CD4-positive, alpha-beta T cell treated with Interferon alpha-2 for 1 hour (primary cell): ENCODE results near the gene DEDD.
A peak's percentile ranks its signal among the peaks of the same experiment; 100 is the strongest.

ENCODE experiments used
- DNase-seq, 2 donors: peaks; one replicate each; pipeline ENCODE4 v3.0.0-alpha.2; 2020 to 2022

DEDD gene

DNA sequence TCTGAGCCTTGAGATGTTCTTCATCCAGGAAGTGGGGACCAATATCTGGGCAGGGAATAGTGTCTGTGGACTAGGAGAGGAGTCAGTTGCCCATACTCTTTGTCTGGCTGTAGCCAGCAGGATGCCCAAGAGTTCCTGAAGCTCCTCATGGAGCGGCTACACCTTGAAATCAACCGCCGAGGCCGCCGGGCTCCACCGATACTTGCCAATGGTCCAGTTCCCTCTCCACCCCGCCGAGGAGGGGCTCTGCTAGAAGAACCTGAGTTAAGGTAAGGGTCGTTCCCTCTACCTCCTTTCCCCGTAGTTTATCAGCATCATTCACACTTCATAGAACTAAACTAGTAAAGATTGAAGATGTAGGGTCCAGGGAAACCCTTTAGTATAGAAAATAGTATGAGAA lies 30.3 kb upstream of the DEDD start:
- no peak for DNase-seq

GRCh38 chr1:161162052-161162451 lies 29.6 kb upstream of the DEDD start:
- DNase-seq: no peak

GRCh38 chr1:161161652-161162051 lies 29.2 kb upstream of the DEDD start:
- no peak for DNase-seq

- no peak for DNase-seq
Measured at GRCh38 chr1:161160671-161161145, 28.2 kb upstream of the DEDD start.

DNA sequence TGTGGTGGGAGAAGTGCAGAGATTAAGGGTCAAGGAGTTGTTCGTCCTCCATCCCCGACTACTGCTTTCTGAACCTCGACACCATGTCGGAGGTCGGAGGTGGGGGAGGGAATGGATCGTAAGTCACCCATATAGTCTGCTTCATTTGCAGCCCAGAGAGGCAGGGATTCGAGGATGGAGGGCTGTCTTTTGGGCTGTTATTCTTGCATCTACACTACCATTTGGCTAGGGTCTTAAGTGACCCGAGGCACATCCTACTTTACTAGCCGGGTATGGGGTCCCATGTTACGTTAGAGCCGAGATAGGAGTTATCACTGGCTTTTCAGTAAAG lies 27.4 kb upstream of the DEDD start:
- no peak for DNase-seq

- DNase-seq: peak; percentile 91 to 94
Measured at GRCh38 chr1:161159087-161159912, 26.8 kb upstream of the DEDD start, which contains the start of gene USP21. USP21 (plus strand) TSS chr1:161159500; CDS start chr1:161160641, 1,141 bp downstream.

DNA sequence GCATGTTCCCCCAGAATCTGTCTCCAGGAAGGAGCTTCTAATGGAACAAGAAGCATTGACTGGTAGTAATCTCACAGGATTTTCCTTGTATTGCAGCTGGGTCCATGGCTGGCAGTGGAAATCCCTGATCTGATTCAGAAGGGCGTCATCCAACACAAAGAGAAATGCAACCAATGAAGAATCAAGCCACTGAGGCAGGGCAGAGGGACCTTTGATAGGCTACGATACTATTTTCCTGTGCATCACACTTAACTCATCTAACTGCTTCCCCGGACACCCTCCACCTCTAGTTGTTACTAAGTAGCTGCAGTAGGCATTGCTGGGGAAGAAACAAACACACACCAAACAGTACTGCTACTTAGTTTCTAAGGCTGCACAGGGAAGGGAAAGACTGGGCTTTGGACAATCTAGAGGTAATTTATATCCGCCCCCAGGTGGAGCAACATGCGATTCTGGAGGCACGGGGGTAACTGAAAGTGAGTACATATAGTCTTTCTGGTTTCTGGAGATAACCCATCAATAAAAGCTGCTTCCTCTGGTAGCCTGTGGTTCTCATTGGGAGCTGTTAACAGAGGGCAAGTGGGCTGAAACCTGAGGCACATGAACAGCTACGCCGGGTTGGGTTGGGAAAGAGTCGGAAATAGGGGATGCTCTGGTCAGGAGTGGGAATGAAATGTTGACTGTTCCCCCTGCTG lies 26.0 kb upstream of the DEDD start:
- DNase-seq: no peak

DNA sequence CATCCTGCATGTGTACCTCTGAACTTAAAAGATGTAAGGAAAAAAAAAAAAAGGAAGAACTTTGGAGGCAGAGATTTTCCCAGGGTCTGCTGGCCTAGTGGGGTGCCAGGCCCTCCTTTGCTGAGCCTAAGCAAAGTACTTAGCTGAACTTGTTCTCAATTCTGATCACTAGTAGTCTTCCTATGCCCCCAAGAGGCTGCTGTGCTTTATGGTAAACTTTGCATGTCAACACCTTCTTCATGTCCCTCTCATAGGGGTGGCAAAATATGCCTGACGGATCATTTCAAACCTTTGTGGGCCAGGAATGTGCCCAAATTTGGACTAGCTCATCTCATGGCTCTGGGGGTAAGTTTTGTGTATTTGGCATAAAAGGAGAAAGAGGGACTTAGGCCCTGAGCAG lies 25.4 kb upstream of the DEDD start:
- DNase-seq: no peak

- peak; percentile 87 to 92 for DNase-seq
Measured at GRCh38 chr1:161153682-161154337, 21.3 kb upstream of the DEDD start, which contains the start of gene UFC1. UFC1 (plus strand) TSS chr1:161153978; CDS start chr1:161153998, 20 bp downstream.

DNA sequence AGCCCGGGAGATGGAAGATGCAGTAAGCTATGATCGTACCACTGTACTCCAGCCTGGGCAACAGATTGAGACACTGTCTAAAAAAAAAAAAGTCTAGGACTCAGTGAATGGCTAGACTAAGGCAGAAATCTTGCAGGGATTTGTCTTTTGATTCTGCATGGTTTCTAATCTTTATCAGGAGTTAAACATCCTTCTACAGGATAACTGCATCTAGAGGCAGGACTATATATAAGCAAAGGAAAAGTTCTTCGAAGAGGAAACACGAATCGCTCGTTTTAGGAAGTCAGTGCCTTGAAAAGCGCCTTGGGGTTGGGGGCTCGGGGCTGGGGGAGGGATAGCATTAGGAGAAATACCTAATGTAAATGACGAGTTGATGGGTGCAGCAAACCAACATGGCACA lies 20.7 kb upstream of the DEDD start:
- no peak for DNase-seq

- no peak for DNase-seq
Measured at GRCh38 chr1:161145832-161146231, 13.4 kb upstream of the DEDD start.

- no peak for DNase-seq
Measured at GRCh38 chr1:161140755-161141400, 8.4 kb upstream of the DEDD start.

DNA sequence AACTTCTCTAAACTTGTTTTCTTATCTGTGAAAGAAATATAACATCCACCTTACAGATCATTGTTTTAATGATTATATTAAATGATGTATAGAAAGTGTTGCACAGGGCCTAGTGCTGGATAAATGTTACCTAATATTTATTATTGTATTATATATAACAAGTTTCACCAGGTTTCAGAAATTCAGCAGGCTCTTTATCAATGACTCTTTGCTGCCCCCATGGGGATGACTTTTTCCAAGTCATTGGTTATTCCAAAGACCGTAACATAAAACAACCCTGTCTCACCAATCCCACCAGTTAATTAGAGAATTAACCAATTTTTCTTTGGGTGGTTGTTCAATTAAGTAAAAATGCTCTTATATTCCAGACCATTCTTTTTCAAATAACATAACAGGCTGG lies 7.3 kb upstream of the DEDD start:
- peak; percentile 50 to 71 for DNase-seq

DNA sequence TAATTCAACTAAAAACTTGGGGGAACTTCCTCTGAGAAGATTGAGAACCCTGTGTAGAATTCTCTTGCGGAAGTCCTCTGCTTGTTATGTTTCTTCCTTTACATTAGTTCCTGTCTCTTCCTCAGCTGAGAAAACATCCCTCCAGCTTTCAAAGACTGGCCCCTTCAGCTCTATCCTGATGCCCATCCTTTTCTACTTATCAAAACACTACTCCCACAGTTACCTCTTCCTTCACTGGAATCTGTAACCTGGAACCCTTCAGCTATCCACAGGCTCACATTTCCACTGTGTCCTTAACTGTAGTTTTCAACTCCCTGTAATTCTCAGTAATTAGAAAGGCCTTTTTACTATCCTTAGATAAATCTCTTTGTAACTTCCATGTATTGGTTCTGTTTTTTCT lies 6.0 kb upstream of the DEDD start:
- no peak for DNase-seq

GRCh38 chr1:161137881-161138280 lies 5.4 kb upstream of the DEDD start:
- DNase-seq: no peak

GRCh38 chr1:161133220-161133740 lies 813 bp upstream of the DEDD start:
- DNase-seq: no peak

- DNase-seq: peak in 1 of 2 donors; percentile 33
Measured at GRCh38 chr1:161131523-161132409, 701 bp downstream of the DEDD start.

DNA sequence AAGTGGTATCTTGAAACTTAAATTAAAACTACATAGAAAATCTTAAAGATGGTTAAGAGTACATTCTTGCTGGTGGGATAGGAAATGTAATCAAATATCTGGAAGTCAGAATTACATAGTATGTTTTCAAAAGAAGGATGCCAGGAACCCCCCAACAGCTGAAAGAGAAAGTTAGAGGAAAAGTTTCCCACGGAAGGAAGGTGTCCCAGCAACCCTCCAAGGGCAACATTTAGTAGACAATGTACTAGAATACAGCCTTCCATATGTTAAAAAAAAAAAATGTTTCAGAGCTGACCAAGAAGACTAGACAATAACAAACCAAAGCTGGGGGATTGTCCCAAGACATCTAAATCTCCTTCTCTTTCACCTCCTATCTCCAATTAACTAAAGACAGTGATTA lies 2.2 kb downstream of the DEDD start:
- no peak for DNase-seq

- no peak for DNase-seq
Measured at GRCh38 chr1:161128591-161129420, 3.7 kb downstream of the DEDD start.

GRCh38 chr1:161127649-161128048 lies 4.8 kb downstream of the DEDD start:
- no peak for DNase-seq

DNA sequence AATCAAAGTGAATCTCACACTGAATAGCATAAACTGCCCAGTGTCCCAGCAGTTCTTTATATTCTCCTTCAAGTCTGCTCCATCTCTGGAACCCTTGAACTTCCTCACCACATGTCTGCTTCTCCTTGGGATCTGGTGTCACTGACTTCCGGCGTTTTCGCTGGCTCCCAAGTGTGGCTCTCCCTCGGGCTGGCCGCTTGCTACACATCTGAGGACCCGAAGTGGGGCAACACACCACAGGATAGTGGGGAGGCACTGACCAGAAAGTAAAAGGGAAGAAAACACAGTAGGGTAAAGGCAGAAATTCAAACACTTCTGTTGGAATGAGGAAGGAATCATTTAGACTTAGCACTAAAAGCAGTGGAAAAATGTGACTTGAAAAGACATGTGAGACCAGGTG lies 9.5 kb downstream of the DEDD start:
- DNase-seq: no peak
